IPS-15b (cell line): ENCODE data around the gene ACSF3.
"Not testable (repeated sequence)": the region's sequence is repeated elsewhere in the genome, so short reads cannot be mapped to it uniquely, and the experiment has no call there.

Experiments
- H3K27me3 ChIP-seq: one replicate; pipeline ENCODE4 v1.6.1; 2013; ENCODE audit warnings: low read length; ENCODE audit not compliant: control insufficient read depth, insufficient read depth
- H3K36me3 ChIP-seq: one replicate; pipeline ENCODE4 v1.6.1; 2013; ENCODE audit warnings: low read length; ENCODE audit not compliant: control insufficient read depth, insufficient read depth
- H3K4me1 ChIP-seq: one replicate; pipeline ENCODE4 v1.6.1; 2013; ENCODE audit warnings: mild to moderate bottlenecking, low read length; ENCODE audit not compliant: control insufficient read depth, insufficient read depth
- H3K4me3 ChIP-seq: one replicate; pipeline ENCODE4 v1.5.1; 2013; ENCODE audit warnings: low read depth, low read length
- H3K9ac ChIP-seq: one replicate; pipeline ENCODE4 v1.6.1; 2013; ENCODE audit warnings: low read depth, mild to moderate bottlenecking, low read length
- H3K9me3 ChIP-seq: one replicate; pipeline ENCODE4 v1.6.1; 2013; ENCODE audit warnings: mild to moderate bottlenecking, low read length; ENCODE audit not compliant: control insufficient read depth, insufficient read depth

ACSF3 gene

DNA sequence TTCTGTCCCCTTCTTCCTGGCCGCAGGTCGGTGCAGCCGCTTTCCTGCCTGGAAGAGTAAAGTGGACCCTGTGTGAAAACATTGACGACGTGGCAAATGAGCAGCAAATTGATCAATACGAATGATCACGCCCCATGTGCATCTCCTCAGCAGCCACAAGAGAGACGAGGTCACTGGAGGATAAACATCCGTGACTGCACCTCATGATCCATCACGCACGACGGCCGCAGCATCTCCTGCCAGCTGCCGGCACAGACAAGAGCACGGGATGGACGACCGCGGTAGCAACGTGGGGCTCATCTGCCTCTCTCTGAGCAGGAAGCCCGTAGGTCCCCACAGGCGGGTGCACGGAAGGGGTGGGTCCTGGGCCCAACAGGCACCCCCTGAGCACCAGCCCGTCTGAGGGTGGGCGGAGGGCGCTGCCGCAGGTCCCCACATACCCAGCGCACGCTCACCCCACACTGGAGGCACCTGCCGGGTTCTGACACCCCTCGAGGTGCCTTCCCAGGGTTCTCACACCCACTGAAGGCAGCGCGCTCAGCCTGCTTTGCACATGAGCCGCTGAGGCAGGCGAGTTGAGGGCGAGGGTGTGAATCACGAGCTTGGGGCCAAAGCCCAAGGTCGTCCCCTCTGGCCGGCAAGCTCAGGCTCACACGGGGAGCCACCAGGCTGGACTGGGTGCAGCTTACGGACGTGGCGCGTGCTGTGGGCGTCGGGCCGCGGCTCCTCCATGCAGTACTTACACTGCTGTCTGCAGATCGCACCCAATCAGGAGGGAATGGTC, 65.6 kb downstream of the ACSF3 start:
- Histone ChIP-seq H3K9ac (no peak overlapping the region), H3K9me3 (peaks cover 3% of the 10 kb centered on the region), H3K36me3 (no peaks in the 10 kb centered on the region), H3K27me3 (no peaks in the 10 kb centered on the region), H3K4me3 (no peak overlapping the region), H3K4me1 (no peaks in the 10 kb centered on the region)

DNA sequence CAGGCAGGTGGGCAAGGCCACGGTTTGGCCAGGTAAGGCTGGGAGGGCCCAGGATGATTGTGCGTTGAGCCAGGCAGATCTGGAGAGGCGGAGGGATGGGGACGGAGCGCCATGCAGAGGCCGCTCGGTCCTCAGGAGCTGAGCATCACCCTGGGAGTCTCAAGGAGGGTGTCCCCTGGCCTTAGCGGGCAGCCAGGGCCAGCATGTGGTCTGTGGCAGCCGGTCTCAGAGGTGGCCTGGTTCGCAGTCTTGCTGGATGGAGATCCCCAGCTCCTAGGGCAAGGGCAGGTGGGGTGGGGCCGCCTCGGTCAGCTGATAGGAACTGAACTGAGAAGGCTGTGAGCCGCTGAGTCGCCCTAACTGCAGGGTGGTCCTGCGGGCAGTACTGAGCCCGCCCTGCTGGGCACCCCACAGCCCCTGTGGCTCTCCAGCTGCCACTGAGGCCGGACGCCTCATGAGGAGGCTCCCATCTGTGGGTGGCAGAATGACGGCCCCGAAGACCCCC, 66.2 kb downstream of the ACSF3 start:
- Histone ChIP-seq H3K9me3 (peaks cover 3% of the 10 kb centered on the region), H3K36me3 (no peaks in the 10 kb centered on the region), H3K27me3 (no peaks in the 10 kb centered on the region), H3K9ac (no peak overlapping the region), H3K4me1 (no peaks in the 10 kb centered on the region), H3K4me3 (no peak overlapping the region)

DNA sequence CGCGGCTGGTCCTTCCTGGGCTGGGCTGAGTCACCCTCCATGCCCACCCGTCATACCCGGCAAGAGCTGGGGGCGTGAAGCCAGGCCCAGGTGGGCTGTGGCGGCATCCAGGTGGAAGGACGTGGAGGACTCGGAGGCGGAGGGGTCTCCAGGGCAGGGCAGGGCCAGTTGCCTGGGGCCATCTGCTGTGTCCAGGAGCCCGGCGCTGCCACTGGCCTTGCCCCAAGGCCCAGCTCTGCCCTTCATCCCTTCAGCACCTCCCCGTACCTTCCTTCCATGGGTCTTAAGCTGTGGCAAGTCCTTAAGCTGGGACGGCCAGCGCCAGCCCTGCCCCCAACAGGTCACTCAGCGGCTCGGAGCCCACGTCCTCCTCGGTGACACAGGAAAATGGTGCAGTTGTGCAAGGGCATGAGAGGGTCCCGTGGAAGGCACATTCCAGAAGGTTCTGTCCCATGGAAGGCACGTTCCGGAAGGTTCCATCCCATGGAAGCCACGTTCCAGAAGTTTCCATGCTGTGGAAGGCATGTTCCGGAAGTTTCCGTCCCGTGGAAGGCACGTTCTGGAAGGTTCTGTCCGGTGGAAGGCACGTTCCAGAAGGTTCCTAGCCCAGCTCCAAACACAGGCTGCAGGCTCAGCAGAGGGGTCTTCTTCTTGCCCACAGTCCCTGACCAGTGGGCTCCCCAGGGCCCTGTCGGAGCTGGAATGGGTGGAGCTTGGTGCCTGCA, 67.5 kb downstream of the ACSF3 start:
- Histone ChIP-seq H3K4me1 (no peaks in the 10 kb centered on the region), H3K9ac (no peak overlapping the region), H3K27me3 (no peaks in the 10 kb centered on the region), H3K4me3 (no peak overlapping the region), H3K9me3 (peaks cover 3% of the 10 kb centered on the region), H3K36me3 (no peaks in the 10 kb centered on the region)

DNA sequence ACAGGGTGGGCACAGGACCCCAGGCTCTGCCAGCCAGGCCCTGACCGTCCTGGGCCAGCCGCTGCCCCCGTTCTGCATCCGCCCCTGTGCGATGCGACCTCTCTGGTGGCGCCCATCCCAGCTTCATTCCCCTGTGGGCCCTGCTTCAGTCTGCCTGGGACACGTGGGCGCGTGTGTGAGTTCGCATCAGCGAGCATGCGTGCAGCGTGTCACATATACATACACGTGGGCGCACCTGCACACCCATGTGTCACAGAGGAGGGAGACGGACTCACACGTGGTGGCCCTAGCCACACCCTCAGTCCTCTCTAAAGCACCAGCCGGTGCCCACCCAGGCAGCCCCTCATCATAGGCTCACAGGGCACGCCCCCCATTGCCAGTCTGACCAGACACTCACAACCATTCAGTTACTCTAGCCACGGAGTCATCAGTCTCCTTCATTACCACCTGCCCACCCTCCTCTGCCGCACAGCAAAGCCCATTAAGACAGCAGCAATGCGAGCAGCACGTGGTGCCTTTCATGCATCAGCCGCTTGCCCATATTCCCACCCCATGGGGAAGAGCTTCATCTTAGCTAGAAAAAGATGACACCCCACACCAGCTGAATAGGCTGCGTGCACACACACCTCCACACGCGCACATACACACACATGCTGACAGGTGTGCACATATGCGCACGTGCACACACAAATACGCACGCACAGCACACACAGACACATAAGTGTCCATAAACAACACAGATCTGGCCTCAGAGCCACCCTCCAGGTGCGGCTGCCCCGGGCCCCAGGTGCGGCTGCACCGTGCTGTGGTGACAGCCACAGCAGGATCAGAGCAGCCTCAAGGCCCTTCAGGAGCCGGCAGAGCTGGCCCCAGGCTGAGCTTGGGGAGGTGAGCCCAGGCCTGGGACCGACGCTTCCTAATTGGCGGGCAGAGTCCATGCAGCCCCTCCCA, 68.4 kb downstream of the ACSF3 start:
- Histone ChIP-seq H3K4me3 (no peak overlapping the region), H3K27me3 (no peaks in the 10 kb centered on the region), H3K9ac (no peak overlapping the region), H3K9me3 (peaks cover 3% of the 10 kb centered on the region), H3K36me3 (no peaks in the 10 kb centered on the region), H3K4me1 (no peaks in the 10 kb centered on the region)

- H3K36me3 ChIP-seq, result no peaks in the 10 kb centered on the region
- H3K9me3 ChIP-seq, result no peaks in the 10 kb centered on the region
- no peaks in the 10 kb centered on the region for H3K4me1 ChIP-seq
- H3K9ac ChIP-seq, result no peak overlapping the region
- no peaks in the 10 kb centered on the region for H3K27me3 ChIP-seq
- no peak overlapping the region for H3K4me3 ChIP-seq
Observed at GRCh38 chr16:89163297-89163696, 69.6 kb downstream of the ACSF3 start.

GRCh38 chr16:89164436-89164835, 70.8 kb downstream of the ACSF3 start:
- Histone ChIP-seq H3K36me3 (no peaks in the 10 kb centered on the region), H3K27me3 (no peaks in the 10 kb centered on the region), H3K4me3 (no peak overlapping the region), H3K9ac (no peak overlapping the region), H3K4me1 (no peaks in the 10 kb centered on the region), H3K9me3 (no peaks in the 10 kb centered on the region)

DNA sequence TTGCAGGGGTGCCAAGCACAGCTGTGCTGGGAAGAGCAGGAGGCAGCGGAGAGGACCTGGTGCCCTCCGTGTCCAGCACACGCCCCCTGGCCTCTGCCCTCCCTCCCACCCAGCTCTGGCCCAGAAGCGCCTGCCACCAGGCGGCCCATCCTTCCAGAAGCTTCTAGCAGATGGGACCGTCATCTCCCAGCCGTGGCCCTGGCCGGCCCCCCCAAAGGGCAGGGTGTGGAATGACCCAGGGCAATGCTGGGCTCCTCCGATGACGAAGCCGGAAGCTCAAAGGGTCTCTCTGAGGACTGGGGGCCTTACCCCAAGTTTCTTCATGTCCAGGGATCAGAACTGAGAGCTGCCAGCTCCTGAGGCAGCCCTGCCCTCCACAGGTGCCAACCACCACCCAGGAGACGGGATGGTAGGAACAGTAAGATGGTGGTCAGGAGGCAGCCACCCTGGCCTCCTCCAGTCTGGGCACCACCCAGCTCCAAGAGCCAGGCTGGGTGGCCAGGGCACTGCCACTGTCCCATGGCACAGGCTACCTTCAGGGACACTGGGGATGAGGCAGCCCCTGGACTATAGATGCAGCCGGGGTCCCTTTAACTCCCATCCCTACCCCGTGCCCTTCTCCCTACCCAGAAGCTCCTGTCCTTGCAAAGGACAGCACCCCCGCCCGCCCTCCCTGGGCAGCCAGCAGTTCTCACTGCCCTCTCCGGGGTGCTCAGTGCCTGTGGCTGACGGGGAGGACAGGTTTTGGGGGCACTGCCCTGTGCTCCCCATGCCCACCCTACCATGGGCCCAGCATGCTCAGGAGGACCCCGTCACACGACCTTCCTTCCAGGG, 71.4 kb downstream of the ACSF3 start:
- Histone ChIP-seq H3K4me3 (no peak overlapping the region), H3K27me3 (peaks cover 1% of the 10 kb centered on the region), H3K9me3 (no peaks in the 10 kb centered on the region), H3K36me3 (no peaks in the 10 kb centered on the region), H3K9ac (no peak overlapping the region), H3K4me1 (no peaks in the 10 kb centered on the region)

DNA sequence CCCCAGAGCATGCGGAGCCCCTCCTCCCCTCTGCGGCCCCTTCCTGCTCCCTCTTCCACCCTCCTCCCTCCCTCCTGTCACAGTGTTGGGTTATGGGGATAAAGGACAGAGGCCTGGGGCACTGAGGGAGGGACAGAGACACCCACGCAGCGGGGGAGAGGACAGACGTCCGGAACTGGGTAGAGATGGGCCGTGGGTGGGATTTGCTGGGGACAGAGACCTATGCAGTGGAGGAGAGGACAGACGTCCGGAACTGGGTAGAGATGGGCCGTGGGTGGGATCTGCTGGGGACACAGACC, 72.0 kb downstream of the ACSF3 start:
- not testable (repeated sequence) for H3K9ac ChIP-seq, H3K4me1 ChIP-seq, H3K4me3 ChIP-seq, H3K27me3 ChIP-seq, H3K36me3 ChIP-seq, H3K9me3 ChIP-seq

GRCh38 chr16:89166696-89167424, 73.2 kb downstream of the ACSF3 start:
- peaks cover 4% of the 10 kb centered on the region for H3K27me3 ChIP-seq
- peaks cover 3% of the 10 kb centered on the region for H3K4me1 ChIP-seq
- H3K36me3 ChIP-seq, result no peaks in the 10 kb centered on the region
- H3K4me3 ChIP-seq, result no peak overlapping the region
- peak overlapping the region; percentile 47 for H3K9ac ChIP-seq
- no peaks in the 10 kb centered on the region for H3K9me3 ChIP-seq

DNA sequence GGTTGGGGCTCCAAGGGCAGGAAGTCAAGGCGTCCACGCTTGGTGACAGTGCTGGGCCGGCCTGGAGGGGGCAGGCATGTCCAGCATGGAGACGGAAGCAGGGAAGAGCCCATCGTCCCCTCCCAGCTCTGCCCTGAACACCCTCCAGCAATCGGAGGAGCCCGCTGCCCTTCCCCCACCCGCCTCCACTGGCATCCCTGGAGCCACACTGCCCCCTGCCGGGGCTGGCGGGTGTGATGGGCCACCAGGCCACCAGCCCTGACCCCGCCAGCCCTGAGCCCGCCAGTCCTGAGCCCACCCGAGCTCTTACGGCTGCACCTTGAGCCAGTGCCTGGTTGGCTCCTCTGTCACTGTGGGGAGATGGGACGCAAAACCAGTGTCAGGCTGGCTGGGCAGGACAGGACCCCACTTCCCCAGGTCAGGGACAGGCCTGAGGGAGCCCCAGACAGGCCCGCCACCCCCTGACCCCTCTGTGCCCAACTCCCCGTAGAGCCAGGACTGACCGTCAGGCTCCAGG, 73.8 kb downstream of the ACSF3 start:
- peaks cover 3% of the 10 kb centered on the region for H3K4me1 ChIP-seq
- no peak overlapping the region for H3K4me3 ChIP-seq
- H3K36me3 ChIP-seq, result no peaks in the 10 kb centered on the region
- H3K27me3 ChIP-seq, result peaks cover 4% of the 10 kb centered on the region
- H3K9ac ChIP-seq, result peak overlapping the region; percentile 47
- no peaks in the 10 kb centered on the region for H3K9me3 ChIP-seq
